ENCODE data around the gene HEXIM2. TPM values are rescaled to one million over a fixed set of nuclear protein-coding genes. Genes with fewer than 3 reads are reported as not detected.

Gene HEXIM2
- total RNA-seq, 4 donors from 2014 or later: 3.0 to 11.6 (median 7.6) TPM; not detected in 1

DNA sequence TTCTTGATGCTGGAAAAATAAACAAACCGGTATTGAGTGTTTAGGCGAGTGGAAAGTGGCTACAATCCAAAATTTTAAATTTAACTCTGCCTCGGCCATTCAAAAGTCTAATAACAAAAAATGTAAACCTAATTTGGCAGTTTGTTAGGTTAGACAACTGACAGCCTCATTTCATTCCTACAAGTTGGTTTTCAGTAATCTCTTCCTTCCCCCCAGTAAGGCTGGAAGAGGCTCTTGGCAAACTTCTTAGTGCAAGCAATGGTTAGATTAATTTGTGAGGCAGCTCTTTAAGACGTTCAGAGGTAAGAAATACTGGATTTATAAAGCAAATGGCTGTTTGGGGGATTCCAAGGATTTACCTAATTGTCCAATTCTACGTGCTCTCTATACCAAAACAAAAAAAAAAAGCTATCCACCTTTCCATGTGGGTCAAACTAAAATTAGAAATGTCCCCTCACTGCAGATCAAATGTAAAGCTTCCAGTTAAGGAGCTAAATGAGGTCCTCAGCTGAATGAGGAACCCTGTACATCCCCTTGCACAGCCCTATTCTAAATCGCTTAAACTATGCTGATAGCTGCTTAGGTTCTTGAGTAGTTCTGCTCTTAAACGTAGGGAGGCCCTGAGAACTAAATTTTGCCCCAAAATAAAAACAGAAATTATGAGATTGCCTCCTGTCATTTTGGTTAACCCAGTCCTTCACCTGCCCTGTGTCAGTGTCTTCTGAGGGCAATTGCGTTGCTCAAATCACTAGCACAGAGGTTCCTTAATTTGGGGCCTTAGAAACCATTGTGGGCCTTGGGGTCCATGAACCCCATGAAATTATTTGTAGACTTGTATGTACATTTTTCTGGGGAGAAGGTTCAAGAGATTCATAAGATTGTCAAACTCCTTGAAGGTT, 10.5 kb upstream of the HEXIM2 start:
- peak overlapping the region; percentile 71 to 76 for H3K4me3 ChIP-seq
- TF ChIP-seq, protein P1, sequence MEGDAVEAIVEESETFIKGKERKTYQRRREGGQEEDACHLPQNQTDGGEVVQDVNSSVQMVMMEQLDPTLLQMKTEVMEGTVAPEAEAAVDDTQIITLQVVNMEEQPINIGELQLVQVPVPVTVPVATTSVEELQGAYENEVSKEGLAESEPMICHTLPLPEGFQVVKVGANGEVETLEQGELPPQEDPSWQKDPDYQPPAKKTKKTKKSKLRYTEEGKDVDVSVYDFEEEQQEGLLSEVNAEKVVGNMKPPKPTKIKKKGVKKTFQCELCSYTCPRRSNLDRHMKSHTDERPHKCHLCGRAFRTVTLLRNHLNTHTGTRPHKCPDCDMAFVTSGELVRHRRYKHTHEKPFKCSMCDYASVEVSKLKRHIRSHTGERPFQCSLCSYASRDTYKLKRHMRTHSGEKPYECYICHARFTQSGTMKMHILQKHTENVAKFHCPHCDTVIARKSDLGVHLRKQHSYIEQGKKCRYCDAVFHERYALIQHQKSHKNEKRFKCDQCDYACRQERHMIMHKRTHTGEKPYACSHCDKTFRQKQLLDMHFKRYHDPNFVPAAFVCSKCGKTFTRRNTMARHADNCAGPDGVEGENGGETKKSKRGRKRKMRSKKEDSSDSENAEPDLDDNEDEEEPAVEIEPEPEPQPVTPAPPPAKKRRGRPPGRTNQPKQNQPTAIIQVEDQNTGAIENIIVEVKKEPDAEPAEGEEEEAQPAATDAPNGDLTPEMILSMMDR (IDR thresholded peaks at IDR 0.05): no peak
- no peak for TF ChIP-seq POLR2A (IDR thresholded peaks at IDR 0.05)
- no peaks in the 10 kb centered on the region for H3K36me3 ChIP-seq
- intact Hi-C loops (cut with DNase I; ENCODE audit: low total_unique reads): no loop called here
- peaks cover 6% of the 10 kb centered on the region in 2 donors for H3K4me1 ChIP-seq
- no peak for DNase-seq
- peak overlapping the region; percentile 58 to 99 for H3K27ac ChIP-seq
- H3K27me3 ChIP-seq: no peaks in the 10 kb centered on the region
- H3K9me3 ChIP-seq: no peaks in the 10 kb centered on the region

- DNase-seq: no peak
- Histone ChIP-seq H3K4me1 (peaks cover 0 to 10% of the 10 kb centered on the region in 2 donors), H3K4me3 (no peak overlapping the region), H3K27me3 (no peaks in the 10 kb centered on the region), H3K9me3 (no peaks in the 10 kb centered on the region), H3K36me3 (no peaks in the 10 kb centered on the region), H3K27ac (no peak overlapping the region)
- TF ChIP-seq, protein P1 (IDR thresholded peaks at IDR 0.05): no peak
- TF ChIP-seq POLR2A (IDR thresholded peaks at IDR 0.05): no peak
- intact Hi-C loops (cut with DNase I; ENCODE audit: low total_unique reads): no loop called here
Observed at GRCh38 chr17:45155029-45155428, 6.6 kb upstream of the HEXIM2 start.

DNA sequence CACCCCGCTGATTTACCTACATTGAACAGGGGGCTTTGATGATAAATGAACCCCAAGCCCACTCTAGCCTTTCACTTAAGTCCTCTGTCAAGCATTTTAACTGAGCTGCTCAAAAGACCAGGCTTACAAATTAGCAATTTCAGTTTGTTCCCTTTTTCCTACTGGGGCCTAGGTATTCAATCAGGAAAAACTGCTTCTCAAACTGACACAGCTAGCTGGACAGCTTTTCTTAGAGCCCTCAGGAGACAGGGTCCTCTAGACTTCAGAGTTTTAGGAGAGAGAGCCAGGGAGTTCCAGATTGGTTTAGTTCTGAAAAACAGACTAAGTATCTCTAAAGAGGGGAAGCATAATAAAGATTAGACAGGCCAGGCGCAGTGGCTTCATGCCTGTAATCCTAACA, 6.2 kb upstream of the HEXIM2 start:
- peaks cover 0 to 10% of the 10 kb centered on the region in 2 donors for H3K4me1 ChIP-seq
- intact Hi-C loops (cut with DNase I; ENCODE audit: low total_unique reads): no loop called here
- no peaks in the 10 kb centered on the region for H3K9me3 ChIP-seq
- H3K27ac ChIP-seq: no peak overlapping the region
- H3K27me3 ChIP-seq: no peaks in the 10 kb centered on the region
- H3K4me3 ChIP-seq: no peak overlapping the region
- H3K36me3 ChIP-seq: no peaks in the 10 kb centered on the region
- DNase-seq: no peak
- TF ChIP-seq POLR2A (IDR thresholded peaks at IDR 0.05): no peak
- TF ChIP-seq, protein P1 (IDR thresholded peaks at IDR 0.05): no peak

DNA sequence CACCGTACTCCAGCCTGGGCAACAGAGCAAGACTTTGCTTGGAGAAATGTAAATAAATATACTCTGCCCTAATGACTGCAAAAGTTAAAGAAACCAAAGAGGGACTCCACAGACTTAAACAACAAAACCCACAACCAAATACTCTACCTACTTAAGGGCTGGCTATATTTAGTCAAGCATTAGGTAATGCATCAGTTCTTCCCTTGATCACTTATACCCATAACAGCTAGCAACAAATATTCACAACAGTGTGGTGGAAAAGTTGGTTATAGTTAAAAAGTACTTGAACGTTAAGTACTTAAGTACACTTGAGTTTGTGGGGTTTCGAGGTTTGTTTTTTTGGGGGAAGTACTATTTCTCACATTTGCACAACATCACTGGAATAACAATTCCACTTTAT, 5.4 kb upstream of the HEXIM2 start:
- no peak for TF ChIP-seq POLR2A (IDR thresholded peaks at IDR 0.05)
- TF ChIP-seq, protein P1 (IDR thresholded peaks at IDR 0.05): no peak
- H3K27me3 ChIP-seq: no peaks in the 10 kb centered on the region
- no peak overlapping the region for H3K27ac ChIP-seq
- H3K36me3 ChIP-seq: no peaks in the 10 kb centered on the region
- intact Hi-C loops (cut with DNase I; ENCODE audit: low total_unique reads): no loop called here
- no peak for DNase-seq
- peaks cover 0 to 7% of the 10 kb centered on the region in 2 donors for H3K4me1 ChIP-seq
- H3K4me3 ChIP-seq: no peak overlapping the region
- no peaks in the 10 kb centered on the region for H3K9me3 ChIP-seq
